Measurements from ENCODE around the gene RFNG.

DNA sequence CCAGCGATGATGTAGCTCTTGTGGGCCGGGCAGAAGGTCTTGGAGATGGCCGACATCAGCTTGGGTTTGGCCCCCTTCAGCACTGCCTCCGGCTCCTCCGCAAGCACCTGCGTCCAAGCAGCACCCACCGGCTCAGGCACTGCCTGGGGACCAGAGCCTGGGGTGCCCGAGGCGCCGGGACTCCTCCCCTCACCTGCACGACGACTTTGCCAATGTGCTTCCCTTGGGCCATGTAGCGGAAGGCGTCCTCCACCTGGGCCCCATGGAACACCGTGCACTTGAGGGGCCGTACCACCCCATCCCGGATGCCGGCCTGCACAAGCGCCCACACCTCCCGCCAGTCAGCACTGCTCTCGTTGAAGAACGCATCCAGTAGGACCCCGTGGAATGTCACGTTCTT lies 31.4 kb upstream of the RFNG start:
- TF ChIP-seq, protein P1, sequence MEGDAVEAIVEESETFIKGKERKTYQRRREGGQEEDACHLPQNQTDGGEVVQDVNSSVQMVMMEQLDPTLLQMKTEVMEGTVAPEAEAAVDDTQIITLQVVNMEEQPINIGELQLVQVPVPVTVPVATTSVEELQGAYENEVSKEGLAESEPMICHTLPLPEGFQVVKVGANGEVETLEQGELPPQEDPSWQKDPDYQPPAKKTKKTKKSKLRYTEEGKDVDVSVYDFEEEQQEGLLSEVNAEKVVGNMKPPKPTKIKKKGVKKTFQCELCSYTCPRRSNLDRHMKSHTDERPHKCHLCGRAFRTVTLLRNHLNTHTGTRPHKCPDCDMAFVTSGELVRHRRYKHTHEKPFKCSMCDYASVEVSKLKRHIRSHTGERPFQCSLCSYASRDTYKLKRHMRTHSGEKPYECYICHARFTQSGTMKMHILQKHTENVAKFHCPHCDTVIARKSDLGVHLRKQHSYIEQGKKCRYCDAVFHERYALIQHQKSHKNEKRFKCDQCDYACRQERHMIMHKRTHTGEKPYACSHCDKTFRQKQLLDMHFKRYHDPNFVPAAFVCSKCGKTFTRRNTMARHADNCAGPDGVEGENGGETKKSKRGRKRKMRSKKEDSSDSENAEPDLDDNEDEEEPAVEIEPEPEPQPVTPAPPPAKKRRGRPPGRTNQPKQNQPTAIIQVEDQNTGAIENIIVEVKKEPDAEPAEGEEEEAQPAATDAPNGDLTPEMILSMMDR (IDR thresholded peaks at IDR 0.05) = no peak
- no peak for TF ChIP-seq POLR2A (IDR thresholded peaks at IDR 0.05)

Data from uterus (tissue), 2 donors.